GM19324 (cell line): Measurements from ENCODE around the gene FNIP2.
"Not testable (repeated sequence)": the region's sequence is repeated elsewhere in the genome, so short reads cannot be mapped to it uniquely, and the experiment has no call there.

Experiments used
- ATAC-seq: cut with Tn5 transposase; IDR thresholded peaks from one replicate; pipeline ENCODE4 v1.9.1; 2021; ENCODE audit warnings: mild to moderate bottlenecking, moderate library complexity; ENCODE audit not compliant: unreplicated experiment, low FRiP score

Gene FNIP2

DNA sequence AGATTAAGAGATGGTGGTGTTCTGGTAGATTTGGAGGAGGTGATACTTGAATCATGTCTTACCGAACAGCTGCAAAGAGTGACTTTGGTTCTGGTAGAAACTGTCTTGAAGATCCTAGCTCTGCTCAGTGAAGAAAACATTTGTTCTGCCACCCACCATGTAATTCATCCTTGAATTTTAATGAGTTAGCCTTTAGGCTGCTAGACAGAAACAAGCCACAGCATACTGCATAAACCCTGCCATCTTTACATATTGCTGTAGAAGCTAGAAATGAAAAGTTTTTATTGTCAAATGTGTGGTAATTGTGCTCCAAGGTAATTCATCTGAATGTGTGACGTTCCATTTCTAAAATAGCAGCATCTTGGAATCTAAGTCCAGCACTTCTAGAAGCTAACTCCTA lies 173.1 kb downstream of the FNIP2 start:
- ATAC-seq, result no peak

DNA sequence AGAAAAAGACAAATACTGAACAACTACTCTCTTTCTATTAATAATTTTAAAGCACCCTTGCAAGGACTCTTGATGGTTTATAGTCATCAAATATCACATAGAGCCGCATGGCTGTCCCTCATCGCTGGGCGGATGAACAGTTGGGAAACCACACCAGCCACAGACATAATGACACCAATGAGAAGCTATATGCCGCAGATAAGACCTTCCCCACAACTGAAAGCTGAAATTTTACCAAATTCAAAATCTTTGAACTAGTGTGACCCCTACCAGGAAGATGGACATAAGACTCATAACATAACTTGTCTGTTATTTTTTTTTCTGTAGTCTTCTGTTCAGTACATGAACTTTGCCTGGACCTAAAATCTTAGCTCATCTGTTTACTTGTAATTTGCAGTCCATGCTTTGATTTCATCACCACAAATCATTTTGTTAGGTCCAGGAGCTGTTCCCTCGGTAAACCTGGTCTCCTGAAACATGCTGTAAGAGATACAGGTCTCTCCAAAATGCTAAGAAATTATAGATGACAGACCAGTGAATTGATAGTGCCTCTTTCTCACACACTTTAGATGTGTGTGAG lies 176.8 kb downstream of the FNIP2 start:
- ATAC-seq, result no peak

DNA sequence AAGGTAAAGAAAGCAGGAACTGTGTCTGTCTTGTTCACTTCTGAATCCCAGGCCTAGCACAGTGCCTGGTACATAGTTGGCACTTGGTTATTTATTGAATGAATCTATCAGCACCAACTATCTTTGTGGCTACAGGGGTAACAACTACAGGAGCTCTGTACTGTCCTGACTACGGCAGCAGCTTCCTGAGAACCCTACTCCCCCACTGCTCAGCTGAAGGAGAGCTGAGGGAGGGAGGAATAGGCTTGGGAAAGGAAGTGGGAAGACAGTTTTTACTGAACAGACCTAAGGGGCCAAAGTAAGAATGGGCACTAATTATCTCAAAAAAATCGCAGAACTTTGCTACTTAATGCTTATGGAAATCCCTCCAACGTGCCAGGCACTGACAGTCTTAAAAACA lies 178.0 kb downstream of the FNIP2 start:
- no peak for ATAC-seq

DNA sequence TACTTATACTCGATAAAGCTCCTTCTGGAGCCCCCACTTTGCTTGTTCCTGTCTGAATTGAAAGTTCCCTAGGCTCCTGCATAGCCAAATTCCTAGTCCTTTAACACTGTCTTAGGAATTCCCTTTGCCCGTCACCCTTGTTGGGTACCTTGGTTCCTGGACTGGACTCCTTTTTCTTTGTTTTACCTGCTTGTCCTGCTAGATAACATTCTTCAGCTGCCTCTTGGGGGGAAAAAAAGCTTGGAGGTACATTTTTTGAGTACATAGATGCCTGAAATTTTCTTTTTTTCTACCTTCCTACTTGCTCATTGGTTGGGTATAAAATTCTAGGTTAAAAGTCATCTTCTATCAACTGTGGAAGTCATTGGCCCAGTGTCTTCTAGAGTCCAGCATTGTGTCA lies 179.2 kb downstream of the FNIP2 start:
- ATAC-seq, result no peak

DNA sequence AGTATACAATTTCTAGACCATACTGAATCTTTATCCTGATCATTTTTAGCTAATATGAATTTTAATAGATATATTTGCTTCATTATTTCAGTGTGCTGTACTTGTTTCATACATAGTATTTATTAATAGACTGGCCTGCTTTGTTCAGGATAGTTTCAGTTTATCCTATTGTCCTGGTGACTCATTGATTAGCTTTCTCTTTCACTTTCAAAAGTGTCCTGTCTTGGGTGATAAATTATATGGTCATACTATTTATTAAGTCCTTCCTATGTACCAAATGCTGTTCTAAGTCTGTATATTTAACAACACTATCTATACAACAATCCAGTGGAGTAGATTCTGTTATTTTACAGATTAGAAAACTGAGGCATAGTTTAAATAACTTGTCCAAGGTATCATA lies 180.3 kb downstream of the FNIP2 start:
- no peak for ATAC-seq

DNA sequence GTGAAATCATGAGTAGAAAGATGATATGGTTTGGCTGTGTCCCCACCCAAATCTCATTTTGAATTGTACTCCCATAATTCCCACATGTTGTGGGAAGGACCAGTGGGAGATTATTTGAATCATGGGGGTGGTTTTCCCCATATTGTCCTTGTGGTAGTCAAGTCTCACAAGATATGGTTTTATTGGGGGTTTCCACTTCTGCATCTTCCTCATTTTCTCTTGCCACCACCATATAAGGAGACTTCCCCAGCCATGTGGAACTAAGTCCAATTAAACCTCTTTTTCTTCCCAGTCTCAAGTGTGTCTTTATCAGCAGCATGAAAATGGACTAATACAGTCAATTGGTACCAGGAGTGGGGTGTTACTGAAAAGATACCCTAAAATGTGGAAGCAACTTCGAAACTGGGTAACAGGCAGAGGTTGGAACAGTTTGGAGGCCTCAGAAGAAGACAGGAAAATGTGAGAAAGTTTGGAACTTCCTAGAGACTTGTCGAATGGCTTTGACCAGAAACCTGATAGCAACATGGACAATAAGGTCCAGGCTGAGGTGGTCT lies 183.5 kb downstream of the FNIP2 start:
- not testable (repeated sequence) for ATAC-seq

DNA sequence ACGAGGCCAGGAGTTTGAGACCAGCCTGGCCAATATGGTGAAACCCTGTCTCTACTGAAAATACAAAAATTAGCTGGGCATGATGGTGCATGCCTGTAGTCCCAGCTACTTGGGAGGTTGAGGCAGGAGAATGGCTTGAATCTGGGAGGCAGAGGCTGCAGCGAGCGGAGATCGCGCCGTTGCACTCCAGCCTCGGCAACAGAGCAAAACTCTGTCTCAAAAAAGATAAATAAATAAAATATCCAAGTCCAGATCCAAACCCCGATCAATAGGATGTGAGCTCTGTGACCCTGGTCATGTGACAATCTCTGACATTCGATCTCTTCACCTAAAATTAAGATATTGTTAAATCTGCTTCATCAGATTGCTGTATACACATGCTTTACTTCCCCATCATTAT lies 187.5 kb downstream of the FNIP2 start:
- ATAC-seq, result not testable (repeated sequence)

DNA sequence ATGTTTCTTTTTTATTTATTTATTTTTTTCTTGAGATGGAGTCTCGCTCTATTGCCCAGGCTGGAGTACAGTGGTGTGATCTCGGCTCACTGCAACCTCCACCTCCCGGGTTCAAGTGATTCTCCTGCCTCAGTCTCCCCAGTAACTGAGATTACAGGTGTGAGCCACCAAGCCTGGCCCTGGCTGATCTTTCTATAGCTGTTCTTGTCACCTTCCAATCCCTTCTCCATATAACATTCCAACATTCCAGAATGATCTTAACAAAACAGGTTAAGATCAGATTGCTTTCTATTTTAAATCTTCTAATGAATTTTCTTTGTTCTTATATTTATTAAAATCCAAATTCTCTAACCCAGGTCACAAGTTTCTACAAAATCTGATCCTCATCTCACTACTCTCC lies 188.1 kb downstream of the FNIP2 start:
- ATAC-seq, result not testable (repeated sequence)
